HG03045 (cell line): Measurements from ENCODE around the gene VAC14.

Experiments used
- ATAC-seq: cut with Tn5 transposase; IDR thresholded peaks from one replicate; pipeline ENCODE4 v1.9.1; 2021; ENCODE audit warnings: mild to moderate bottlenecking, moderate library complexity; ENCODE audit not compliant: unreplicated experiment

The VAC14 gene

DNA sequence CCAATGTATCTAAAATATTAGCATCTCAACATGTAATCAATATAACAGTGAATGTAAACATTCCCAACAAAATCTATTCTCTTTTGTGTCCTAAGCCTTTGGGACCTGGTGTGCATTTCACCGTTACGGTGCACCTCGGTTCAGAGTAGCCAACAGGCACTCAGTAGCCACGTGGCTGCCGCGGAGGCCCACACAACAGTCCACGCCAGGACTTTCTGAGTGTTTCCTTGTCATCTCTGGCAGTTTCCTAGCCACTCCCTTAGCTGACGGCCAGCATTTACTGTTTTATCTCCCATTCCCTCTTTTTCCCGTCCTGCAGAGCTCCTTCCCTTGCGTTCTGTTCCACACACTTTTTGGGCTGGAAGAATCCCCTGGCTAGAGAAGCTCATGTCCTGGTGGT, 36.3 kb downstream of the VAC14 start:
- no peak for ATAC-seq

DNA sequence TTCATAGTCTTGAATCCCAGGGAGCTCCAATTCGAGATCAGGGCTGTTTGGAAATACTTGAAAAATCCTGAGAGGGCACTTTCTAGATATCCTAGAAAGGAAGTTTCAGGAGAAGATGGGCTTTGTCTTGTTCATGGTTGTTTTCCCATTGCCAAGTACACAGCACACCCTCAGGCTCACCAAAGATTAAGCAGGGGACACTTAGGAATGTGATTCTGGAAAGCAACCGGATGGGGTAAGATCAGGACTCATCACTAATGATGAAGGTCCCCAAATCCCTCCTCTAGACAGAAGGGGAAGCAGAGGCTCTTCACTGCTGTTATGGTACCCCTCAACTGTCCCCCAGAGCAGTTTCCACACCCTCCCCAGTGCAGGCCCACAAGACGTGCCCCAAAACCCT, 40.7 kb downstream of the VAC14 start:
- ATAC-seq, result no peak

DNA sequence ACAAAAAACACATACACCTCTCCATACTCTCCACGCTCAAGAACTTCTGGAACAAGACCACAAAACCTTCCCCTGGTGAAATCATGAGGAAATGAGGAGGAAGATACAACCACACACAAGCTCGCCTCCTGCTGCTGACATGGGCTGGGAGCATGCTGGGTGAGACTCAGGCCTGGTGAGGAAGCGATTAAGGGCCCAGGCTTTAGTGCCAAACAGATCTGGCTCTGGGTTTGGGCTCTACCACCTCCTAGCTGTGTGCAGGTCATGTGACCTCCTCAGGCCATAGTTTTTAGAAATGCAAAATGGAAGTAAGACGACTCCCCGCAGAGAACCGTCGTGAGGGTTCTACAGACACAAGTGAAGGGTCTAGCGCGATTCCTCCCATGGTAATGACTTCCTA, 41.3 kb downstream of the VAC14 start:
- ATAC-seq, result no peak

DNA sequence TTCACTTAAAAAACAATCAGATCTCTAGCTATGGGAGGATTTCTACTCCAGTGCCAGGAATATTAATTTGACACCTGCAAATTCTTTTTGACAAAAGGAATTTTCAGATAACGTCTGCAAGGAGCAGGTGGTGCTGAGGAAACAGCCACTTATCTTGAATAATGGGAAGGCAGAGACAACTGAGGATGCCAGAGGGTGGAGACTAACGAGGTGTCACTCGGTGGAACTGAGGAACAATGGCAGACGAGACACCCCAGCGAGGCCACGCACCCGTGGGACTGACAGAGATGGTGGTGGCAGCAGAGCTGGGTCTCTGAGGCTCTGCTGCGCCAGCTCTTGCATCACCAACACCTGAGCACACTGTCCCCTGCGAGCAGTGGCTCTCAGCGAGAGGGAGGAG, 42.2 kb downstream of the VAC14 start:
- ATAC-seq, result no peak

DNA sequence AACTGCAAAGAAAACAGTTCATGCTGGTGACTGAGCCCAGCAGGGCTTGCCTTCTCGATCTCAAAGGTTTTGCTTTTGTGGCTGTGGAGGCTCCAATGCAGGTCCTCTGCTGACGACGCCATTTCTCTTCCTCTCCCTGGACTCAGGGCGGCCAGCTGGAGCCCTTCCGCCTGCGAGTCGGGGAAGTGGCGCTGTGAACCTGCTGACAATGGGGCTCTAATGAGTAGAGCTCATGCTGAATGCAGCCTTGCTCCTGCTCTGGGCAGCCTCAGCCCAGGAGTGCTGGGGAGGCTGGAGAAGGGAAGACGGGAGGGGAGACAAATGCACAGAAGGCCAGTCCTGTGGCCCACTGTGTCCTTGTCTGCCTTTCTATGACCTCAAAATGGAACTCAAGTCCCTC, 43.8 kb downstream of the VAC14 start:
- no peak for ATAC-seq

DNA sequence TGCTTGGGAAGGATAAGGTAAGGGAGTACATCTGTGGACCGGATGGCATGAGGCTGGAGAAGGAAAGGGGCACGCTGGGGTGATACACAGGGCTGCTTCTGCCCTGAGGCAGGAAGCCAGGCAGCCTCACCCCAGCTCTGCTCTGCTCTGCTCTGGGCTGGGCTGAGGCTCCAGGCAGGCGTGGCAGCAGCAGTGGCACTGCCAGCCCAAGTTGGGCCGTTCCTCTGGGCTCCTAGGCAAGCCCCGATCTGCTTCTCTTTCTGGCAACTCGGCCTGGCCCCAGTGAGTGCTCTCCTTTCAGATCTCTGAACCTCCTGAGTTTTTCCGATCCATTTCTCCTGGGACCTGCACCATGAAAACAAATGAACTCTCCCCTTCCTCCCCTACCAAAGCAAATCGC, 44.9 kb downstream of the VAC14 start:
- ATAC-seq, result no peak

DNA sequence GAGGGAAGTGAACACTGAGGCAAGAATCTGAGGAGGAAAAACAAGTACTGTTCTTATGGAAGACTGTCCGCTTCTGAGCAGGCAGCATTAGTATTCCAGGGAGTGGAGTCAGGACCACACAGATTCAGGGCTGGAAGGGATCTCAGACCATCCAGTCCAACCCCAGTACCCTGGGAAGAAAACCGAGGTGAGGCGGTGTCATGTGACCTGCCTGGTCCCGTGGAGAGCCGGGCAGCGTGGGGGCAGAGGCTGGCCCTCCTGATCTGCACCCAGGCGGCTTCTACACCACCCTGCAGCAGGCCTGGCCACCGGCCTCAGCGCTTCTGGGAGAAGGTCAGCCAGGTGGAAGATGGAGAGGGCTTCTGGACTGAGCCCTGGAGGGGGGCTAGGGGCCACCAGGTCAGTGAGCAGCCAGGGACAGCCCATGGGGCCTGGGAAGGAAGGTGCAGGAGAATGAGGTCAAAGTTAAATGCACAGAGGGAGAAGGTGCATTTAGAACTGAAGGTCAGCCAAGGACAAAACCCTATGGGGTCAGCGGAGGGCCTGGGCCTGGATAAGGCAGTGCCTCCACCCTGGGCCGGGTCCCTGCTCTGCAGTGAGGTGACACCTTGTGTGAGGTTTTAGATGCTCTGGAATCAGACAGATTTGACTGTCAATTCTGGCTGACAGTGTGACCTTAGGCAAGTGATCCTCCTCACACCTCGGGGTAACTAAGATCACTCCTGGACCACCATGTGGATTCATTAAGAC, 45.9 kb downstream of the VAC14 start:
- ATAC-seq, result no peak

DNA sequence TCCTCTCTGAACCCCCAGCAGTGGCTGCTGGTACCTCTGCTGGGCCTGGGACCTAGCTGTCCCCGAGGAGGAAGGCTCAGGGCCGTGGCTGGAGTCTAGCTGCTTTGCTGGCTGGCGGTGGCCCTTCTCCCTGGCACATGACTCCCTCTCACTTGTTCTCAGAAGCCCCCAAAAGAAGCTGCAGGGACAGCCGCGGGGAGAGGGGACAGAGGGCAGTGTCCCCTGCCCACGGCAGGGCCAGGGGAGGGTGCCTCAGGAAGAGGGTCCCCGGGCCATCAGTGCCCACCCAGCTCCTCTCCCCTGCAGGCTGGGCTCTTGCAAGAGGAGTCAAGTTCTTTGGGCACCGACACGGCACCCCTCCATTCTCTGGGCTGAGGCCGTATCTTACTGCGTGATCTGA, 46.6 kb downstream of the VAC14 start:
- no peak for ATAC-seq

DNA sequence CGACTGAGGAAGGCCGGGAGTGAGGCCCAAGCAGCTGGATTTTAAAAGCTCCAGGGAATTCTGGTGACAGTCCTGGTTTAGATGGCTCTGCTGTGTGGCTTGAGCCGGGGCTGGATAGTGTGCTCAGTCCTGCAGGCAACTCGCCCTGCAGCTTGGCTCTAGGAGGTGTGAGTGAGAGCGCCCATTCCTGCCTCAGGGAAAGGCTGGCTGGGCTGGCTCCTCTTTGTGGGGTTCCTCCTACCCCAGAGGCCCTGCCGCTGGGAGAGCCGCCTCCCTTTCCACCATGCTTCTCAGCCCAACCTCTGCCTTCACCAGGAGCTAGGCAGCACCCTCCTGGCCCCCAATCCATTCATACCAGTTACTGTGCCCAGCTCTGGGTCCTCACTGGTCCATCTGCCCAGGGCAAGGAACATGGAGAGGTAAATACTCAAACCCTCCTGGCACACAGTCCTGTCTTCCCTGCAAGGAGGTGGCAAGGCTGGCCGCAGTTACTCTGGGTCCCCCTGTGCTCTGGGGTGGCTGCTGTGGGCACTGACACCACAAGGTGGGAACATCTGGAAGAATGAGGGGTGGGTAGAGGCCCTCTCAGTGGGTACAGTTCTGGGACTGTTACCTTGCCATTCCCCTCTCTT, 47.1 kb downstream of the VAC14 start:
- no peak for ATAC-seq

DNA sequence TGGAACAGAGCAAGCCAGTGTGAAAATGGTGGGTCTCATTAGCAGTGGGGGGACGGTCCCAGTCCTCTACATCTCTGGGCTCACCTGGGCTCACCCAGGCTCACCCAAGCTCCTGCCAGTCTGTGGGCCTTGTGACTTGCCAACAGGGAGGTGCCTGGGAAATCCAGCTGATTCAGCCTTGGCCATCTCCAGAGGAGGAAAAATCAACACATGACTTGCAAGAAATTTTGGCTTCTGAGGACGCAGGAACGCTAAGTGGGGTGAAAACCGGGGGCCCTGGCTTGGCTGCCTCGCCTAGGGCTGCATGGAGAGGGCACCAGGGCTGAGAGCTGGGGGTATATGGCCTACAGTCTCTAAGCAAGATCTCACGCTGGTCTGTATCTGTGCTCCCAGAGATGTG, 47.7 kb downstream of the VAC14 start:
- no peak for ATAC-seq

DNA sequence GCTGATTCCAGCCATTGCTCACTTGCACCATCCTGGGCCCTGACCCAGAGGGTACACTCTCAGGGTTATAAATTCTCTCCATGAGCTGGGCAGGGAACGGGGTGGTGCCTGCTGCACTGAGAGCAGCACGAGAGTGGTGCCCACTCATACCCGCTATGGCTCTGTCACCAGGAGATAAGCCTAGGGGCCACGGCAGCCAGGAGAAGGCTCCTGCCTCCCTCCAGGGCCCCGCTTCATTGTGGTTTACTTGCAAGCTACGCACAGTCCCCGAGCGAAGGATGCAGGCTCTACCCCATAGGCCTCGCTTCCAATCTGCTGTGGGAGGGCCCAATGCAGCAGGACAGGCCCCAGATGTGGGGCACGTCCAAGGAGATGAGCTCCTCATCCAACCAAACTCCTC, 48.5 kb downstream of the VAC14 start:
- no peak for ATAC-seq

DNA sequence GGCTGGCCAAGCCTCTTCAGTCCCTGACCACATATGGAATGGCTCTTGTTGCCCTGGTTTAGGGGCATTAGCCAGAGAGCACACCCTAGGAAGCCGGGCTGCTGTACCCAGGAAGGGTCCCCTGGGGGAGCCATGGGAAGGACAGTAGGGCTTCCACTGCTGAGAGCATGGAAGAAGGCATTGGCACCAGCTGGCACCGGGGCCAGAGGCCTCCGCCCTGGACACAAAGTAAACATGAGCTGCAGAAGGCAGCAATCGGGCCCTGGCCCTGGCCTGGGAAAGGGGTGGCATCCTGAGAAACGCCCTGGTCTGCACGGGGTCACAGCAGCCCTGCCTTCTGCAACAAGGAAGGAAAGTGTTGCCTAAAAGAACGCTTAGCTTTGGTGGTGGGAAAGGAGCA, 49.4 kb downstream of the VAC14 start:
- ATAC-seq, result no peak

DNA sequence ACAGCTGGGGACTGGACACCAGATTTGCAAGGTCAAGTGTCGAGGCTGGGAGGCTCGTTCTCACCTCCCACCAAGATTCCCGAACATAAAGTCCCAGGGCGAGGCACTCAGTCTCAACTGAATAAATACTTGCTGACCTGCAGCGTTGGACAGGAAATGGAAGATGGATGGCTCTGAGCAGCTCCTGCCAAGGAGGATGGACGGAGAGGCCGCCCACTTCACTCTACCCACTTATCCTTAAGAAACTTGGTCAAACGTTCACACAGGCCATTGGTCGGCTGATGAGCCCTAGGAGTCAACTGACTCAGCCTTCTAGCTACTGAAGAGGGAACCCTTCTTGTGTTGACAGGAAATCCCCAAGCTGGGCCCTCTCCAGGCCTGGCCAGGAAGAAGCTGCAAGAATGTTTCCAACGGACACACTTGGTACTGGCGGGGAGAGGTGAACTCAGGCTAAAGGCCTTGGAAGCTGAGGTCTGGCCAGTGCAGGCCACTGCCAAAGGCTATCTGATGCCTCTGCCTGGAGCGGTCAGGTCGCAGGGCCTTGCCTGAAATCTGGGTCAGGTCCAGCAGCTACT, 50.0 kb downstream of the VAC14 start:
- ATAC-seq, result no peak

DNA sequence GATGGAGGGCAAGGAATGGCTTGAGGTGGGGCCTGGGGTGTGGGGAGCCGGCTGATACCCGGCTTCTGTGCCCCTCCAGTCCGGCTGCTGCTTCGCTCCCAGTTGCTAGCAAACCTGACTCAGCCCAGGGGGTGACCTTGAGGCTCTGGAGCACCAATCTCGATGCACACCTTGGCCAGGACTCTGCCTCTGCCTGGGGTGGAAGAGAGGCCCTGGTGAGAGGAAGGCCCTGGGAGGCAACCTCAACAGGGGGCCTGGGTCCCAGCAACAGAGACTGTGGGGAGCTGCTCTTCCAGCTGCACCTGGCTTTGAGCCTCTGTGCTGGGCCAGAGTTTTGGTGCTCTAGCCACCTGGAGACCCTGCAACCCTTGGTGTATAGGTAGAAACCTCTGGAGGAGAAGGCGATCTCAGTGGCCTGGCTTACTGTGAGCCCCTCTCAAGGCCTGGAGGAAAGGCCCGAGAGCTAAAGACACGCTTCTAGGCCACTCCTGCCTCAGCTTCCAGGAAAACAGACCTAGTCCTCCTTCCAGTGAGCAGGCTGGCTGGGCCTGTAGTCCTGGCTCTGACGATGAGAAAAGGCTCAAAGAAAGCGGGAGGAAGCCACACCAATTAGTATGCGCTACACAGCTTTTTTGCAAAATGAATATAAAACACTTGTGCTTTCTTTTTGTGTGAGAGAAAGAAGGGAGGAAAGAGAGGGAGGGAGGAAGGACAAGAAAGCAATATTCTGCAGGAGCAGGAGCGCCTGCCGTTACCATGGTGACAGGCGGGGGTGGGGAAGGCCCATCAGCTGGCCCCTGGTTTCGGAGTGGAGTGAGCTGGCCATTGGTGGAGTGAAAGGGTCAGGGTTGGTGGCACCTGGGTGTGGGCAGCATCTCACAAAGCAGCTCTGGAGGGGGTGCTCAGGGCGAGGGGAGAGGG, 51.0 kb downstream of the VAC14 start:
- ATAC-seq, result no peak

DNA sequence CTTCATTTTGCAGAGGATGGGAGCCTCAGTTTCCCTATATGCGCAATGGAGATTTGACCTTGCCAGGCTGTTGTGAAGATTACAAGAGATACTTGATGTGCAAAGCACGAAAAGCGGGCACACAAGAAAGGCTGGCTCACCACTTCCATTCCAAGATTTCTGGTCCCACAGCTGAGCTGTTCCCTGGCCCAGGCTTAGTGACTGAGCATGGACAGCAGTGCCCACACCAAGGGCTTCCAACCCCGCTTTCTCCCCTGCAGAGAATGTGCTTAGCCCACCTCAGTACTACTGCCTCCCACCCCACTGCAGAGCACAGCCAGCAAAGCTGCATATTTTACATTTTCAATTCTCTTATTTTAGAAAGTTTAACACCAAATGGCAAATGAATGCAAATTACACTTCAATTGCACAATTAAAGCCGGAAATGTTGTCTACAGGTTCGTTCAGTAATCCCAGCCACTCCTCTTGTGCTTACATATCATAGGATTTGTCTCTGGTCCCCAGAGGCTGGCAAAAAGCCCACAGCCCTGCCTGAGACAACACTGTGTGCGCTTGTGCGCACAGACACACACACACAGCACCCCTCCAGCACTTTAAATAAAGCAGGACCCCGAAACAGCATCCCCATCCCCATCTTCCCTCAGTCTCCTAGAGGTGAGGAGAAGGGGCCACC, 51.8 kb downstream of the VAC14 start:
- ATAC-seq, result no peak

DNA sequence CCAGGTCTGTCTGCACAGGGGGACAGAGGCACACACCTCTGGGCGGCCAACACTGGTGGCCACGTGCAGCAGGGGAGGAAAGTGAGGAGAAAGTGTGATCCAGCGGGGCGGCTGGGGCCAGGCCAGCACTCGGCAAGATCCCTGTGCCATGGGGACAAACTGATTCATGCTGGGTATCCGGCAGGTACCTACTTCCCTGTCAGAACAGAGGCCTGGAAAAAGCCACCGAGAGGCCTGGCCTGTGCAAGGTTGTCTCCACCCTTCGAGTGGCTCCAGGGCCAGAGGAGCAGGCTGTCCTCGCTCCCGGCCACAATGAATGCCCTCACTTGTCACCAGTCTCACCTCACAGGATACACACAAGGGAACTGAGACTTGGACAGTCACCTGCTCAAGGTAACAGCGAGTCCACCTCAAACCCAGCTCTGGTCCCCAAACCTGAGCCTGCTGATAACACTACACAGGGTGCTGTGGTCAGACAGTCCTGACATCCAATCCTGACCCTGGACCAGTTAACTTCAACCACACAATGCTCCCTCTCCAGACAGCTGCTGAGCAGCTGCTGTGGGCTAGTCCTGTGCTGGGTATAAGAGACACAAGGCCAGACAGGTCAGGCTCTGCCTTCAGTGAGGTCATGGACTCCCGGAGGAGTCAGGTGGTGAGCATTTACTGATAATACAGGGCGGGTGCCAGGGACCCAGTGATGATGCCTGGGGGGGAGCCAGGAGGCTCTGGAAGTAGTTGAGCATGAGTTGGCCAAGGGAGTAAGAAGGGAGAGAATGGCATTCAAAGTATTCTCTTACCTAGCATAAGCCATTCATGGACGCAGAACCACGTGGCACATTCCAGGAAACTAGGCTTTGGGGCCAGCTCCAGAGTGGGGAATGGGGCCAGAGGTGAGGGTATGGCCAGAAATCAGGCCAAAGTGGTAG, 53.0 kb downstream of the VAC14 start:
- no peak for ATAC-seq

DNA sequence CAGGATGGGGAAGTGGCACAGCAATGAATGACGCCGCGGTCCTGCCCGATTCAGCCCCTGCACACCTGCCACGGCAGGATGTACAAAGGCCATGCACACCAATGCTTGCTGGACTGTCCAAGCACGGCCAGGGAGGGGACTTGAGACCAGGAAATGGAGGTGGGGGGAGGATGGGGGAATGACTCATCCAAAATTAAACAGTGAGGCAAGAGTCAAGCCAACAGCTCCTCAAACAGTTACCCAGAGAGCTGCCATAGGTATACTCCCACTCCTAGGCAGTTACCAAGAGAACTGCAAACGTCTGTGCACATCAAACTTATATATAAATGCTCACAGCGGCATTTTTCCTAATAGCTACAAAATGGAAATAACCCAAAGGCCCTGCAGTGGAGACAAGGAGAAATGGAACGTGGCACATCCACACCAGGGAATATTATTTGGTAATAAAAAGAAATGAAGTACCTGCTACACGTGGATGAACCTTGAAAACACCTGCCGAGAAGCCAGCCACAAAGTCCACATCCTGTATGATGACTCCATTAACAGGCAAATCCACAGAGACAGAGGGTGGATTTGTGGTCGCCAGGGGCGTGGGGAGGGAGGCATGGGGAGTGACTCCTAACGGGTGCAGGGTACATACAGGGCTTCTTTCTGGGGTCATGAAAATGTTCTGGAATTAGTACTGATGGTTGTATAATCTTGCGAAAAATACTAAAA, 54.1 kb downstream of the VAC14 start:
- ATAC-seq, result no peak

DNA sequence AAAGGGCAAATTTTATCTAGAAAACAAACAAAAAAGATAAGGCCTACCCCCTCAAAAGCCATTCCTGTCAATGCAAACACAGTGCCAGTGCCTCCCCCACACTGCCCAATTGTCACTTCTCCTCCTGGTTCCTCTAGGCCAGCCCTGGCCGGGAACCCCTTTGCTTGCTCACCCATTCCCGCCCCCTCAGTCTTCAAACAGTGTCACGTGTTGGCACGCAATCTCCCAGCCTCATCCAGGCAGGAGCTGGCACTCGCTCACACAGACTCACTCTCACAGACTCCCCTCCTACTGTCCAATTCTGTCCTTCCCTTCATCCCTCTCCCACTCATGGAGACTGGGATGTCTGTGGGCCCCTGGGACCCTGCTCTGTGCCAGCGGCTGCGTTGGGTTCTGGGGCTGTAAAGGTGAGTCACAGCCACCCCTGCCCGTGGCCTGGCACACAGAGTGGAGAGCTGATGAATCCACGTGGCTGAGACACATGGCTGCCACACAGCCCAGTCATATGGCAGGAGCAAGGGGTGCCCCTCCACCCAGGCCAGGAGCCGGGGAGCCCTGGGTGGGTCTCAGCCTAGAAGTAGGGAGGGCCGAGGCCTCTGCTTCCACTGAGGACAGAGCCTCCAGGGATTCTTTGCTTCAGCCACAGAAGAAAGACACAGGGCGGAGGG, 54.8 kb downstream of the VAC14 start:
- no peak for ATAC-seq
